Measurements from ENCODE around the gene HAUS2. TPM values are rescaled to one million over a fixed set of nuclear protein-coding genes. Genes with fewer than 3 reads are reported as not detected.

Gene HAUS2
- 17.9 to 21.4 TPM (median 19.8 TPM) in 5 replicates for total RNA-seq (2022; extraction: Qiagen RNA extraction; ENCODE audit: low read depth)

GRCh38 chr15:42548249-42549031 lies at the start of gene HAUS2, which contains the start of gene LRRC57:
TSS of gene HAUS2 (plus strand) at chr15:42548838. CDS start at chr15:42548873, 35 bp downstream.
TSS of gene LRRC57 (minus strand) at chr15:42548793. CDS start at chr15:42548434, 359 bp downstream.

GRCh38 chr15:42575188-42576039 lies 26.8 kb downstream of the HAUS2 start, which contains the start of gene STARD9:
TSS of gene STARD9 (plus strand) at chr15:42575606. CDS start at chr15:42575716, 110 bp downstream.

Other genes starting within 250 kb of the HAUS2 start
- 0.25 to 0.43 TPM (median 0.31 TPM) in 3 of 5 replicates, not detected in the others for gene CAPN3, start 189.3 kb upstream of the HAUS2 start, total RNA-seq (2022; extraction: Qiagen RNA extraction; ENCODE audit: low read depth)
- 8.8 to 12.3 TPM (median 11.1 TPM) in 5 replicates for gene ZNF106, start 57.7 kb upstream of the HAUS2 start, total RNA-seq (2022; extraction: Qiagen RNA extraction; ENCODE audit: low read depth)
- gene SNAP23, start 53.2 kb upstream of the HAUS2 start, total RNA-seq (2022; extraction: Qiagen RNA extraction; ENCODE audit: low read depth), result 16.5 to 42.8 TPM (median 16.9 TPM) in 5 replicates
- 10.9 to 13.5 TPM (median 11.0 TPM) in 5 replicates for gene LRRC57, start within 50 bp of the HAUS2 start, total RNA-seq (2022; extraction: Qiagen RNA extraction; ENCODE audit: low read depth)
- gene STARD9, start 26.8 kb downstream of the HAUS2 start, total RNA-seq (2022; extraction: Qiagen RNA extraction; ENCODE audit: low read depth), result 1.3 to 1.9 TPM (median 1.5 TPM) in 5 replicates
- gene CDAN1, start 188.3 kb downstream of the HAUS2 start, total RNA-seq (2022; extraction: Qiagen RNA extraction; ENCODE audit: low read depth), result 4.9 to 8.5 TPM (median 7.3 TPM) in 5 replicates